Skeletal muscle tissue (tissue), 4 donors: ENCODE measurements around the gene SLC12A7. TPM values are rescaled to one million over a fixed set of nuclear protein-coding genes. Genes with fewer than 3 reads are reported as not detected.

Experiments
- H3K27ac ChIP-seq: one replicate; pipeline ENCODE4 v1.7.0; 2013; ENCODE audit warnings: mild to moderate bottlenecking, low read depth, low read length, inconsistent platforms
- H3K27me3 ChIP-seq, 3 donors: one replicate each; pipeline ENCODE4 v1.7.0; 2013; ENCODE audit warnings: low read length in 3 of 3; ENCODE audit not compliant: control insufficient read depth in 3 of 3, insufficient read depth in 3 of 3
- H3K36me3 ChIP-seq, 3 donors: one replicate each; pipeline ENCODE4 v1.7.0; 2013; ENCODE audit warnings: low read length in 3 of 3; ENCODE audit not compliant: control insufficient read depth in 3 of 3, insufficient read depth in 3 of 3
- H3K4me1 ChIP-seq, 3 donors: one replicate each; pipeline ENCODE4 v1.7.0; 2013; ENCODE audit warnings: low read length in 3 of 3, mild to moderate bottlenecking in 3 of 3; ENCODE audit not compliant: control insufficient read depth in 3 of 3, insufficient read depth in 3 of 3
- H3K4me3 ChIP-seq, 3 donors: one replicate each; pipeline ENCODE4 v1.7.0; 2013; ENCODE audit warnings: low read length in 3 of 3
- H3K9ac ChIP-seq, 3 donors: one replicate each; pipeline ENCODE4 v1.7.0; 2013; ENCODE audit warnings: low read length in 3 of 3, mild to moderate bottlenecking in 3 of 3, moderate library complexity in 2 of 3, low read depth in 1 of 3
- H3K9me3 ChIP-seq, 3 donors: one replicate each; pipeline ENCODE4 v1.7.0; 2013; ENCODE audit warnings: low read length in 3 of 3; ENCODE audit not compliant: control insufficient read depth in 3 of 3
- total RNA-seq: library from RNA; depleted of rRNA; stranded (reverse); fragments of >200 nt; gene quantifications from one replicate; pipeline ENCODE4 v1.2.3, GENCODE V29; 2014
- donor health status: Osteomylitis.

SLC12A7 gene
- total RNA-seq, 1 donor from 2014 or later, result 5.7 TPM

DNA sequence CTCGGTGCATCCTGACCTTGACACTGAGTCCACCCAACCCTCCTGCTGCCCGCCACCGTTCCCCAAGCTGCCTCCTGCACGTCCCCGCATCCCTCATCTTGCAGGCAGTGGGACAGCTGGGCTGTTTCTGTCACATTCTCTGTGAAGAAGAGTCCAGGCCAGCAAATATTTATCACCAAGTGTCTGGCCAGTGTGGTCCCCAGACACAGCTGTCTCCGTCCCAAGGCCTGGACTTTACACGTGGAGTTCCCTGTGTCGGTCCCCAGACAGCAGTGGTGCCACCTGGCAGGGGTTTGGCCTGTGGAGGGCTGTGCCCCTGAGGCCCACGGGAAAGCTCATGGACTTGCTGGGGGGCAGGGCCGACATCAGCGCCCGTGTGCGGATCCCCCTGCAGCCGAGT lies 9.2 kb upstream of the SLC12A7 start:
- Histone ChIP-seq H3K4me3 (no peak overlapping the region), H3K4me1 (peaks cover 42 to 47% (median 47%) of the 10 kb centered on the region in 3 donors), H3K27ac (no peak overlapping the region), H3K27me3 (peaks cover 19 to 41% (median 23%) of the 10 kb centered on the region in 3 donors), H3K9ac (no peak overlapping the region), H3K36me3 (no peaks in the 10 kb centered on the region), H3K9me3 (no peaks in the 10 kb centered on the region)

DNA sequence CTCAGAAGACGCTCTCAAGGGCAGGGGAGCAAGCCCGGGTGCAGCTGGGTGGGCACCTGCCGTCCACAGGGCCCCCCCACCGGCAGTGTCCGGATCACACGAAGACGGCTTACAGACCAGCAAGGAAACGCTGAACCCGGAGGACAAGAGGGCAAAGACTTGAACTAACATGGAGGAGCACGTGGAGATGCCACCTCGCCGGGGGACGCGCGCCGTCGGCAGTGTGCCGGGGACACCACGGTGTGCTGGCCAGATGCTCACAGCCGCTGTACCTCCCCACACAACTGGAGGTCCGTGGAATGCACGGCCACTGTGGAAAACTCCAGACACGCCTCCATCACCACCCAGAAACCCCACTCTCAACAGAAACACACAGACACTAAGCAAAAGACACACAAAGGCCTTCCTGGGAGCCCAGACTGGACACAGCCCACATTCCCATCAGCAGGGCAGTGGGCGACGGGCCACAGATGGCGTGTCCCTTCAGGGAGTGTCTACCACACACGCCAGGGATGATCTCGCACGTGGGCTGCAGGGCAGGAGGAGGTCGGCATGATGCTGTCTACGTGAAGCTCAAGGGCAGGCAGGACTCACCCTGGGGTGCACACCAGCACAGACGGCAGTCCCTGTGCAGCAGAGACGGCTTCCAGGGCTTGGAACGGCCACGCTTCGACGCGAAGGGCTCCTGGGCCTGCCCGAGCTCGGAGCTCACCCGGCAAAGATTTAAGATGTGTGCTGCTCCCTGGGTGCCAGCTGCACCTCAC lies 8.6 kb upstream of the SLC12A7 start:
- no peak overlapping the region for H3K9ac ChIP-seq
- no peak overlapping the region for H3K27ac ChIP-seq
- no peaks in the 10 kb centered on the region for H3K36me3 ChIP-seq
- no peaks in the 10 kb centered on the region for H3K9me3 ChIP-seq
- peaks cover 42 to 47% (median 45%) of the 10 kb centered on the region in 3 donors for H3K4me1 ChIP-seq
- no peak overlapping the region for H3K4me3 ChIP-seq
- H3K27me3 ChIP-seq, result peaks cover 19 to 41% (median 26%) of the 10 kb centered on the region in 3 donors

DNA sequence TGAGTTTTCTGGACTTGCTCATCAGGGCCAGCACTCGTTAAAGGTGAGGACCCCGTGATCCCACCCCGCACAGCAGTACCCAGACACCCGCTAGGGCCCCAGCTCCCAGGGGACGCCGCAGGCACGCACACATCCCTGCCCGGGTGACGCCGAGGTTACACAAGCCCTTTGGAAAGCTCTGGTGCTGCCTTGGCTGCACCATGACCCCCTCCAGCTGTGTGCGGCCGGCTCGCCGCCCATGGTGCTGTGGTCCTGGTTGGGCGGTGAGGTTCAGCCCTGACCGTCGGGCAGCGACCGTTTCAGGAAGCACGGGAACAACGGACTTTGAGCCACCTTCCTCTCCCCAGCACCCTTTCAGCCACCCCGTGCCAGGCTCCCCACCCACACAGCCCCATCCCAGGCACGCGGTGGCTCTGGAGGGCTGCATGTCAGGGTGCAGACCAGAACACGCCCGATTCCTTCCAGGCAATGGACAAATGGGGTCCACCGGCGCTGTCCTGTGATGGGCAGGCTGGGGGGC lies 7.5 kb upstream of the SLC12A7 start:
- H3K9me3 ChIP-seq, result no peaks in the 10 kb centered on the region
- no peaks in the 10 kb centered on the region for H3K36me3 ChIP-seq
- H3K4me1 ChIP-seq, result peaks cover 37 to 44% (median 39%) of the 10 kb centered on the region in 3 donors
- peak overlapping the region in 1 of 3 donors; percentile 8 for H3K9ac ChIP-seq
- no peak overlapping the region for H3K4me3 ChIP-seq
- peaks cover 19 to 36% (median 23%) of the 10 kb centered on the region in 3 donors for H3K27me3 ChIP-seq
- H3K27ac ChIP-seq, result no peak overlapping the region

DNA sequence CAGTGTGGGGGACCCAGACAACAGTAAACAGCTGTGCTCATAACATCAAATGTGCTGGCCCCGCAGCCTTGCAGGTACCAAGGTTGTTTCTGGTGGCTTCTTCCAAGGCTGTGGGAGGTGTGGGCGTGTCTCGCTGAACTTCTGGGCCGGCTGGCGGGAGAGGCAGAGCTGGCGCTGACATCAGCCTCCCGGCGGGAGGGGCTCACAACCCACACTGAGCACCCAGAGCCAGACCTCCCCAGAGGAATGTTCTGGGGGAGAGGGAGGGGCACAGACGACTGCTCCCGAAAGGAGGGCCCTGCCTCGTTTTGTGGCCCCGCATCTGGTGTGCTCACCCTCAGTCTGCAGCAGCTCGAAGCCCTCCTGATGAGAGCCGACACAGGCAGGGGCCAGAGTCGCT lies 6.9 kb upstream of the SLC12A7 start:
- Histone ChIP-seq H3K9me3 (no peaks in the 10 kb centered on the region), H3K36me3 (no peaks in the 10 kb centered on the region), H3K9ac (peak overlapping the region in 1 of 3 donors; percentile 36), H3K4me3 (peak overlapping the region in 1 of 3 donors; percentile 54), H3K27me3 (peaks cover 19 to 30% (median 21%) of the 10 kb centered on the region in 3 donors), H3K27ac (peak overlapping the region; percentile 63), H3K4me1 (peaks cover 31 to 43% (median 37%) of the 10 kb centered on the region in 3 donors)

DNA sequence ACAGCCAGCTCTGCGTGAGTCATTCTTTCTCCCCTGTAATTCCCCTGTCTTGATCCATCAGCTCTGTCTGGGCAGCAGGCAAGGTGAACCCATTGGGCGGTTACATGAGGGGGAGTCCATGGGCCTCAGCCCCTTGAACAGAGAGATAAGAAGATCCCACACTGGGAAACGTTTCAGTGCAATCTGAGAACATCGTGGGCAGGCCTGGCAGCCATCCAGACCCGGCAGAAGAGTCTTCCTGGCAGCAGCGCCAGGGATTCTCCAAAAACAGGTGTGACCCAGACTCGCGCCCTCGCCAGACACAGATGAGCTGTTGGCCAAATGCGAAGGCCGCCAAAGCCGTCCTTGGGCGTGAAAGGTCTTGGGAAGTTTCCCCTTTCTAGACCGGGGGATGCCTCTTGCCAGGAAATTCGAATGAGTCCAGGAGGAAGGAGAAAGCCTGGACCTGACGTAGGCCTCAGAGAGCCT lies 6.4 kb upstream of the SLC12A7 start:
- peaks cover 19 to 31% (median 21%) of the 10 kb centered on the region in 3 donors for H3K27me3 ChIP-seq
- H3K9me3 ChIP-seq, result no peaks in the 10 kb centered on the region
- peak overlapping the region in 1 of 3 donors; percentile 36 for H3K9ac ChIP-seq
- peak overlapping the region in 1 of 3 donors; percentile 54 for H3K4me3 ChIP-seq
- peak overlapping the region; percentile 63 for H3K27ac ChIP-seq
- H3K4me1 ChIP-seq, result peaks cover 30 to 46% (median 39%) of the 10 kb centered on the region in 3 donors
- no peaks in the 10 kb centered on the region for H3K36me3 ChIP-seq

DNA sequence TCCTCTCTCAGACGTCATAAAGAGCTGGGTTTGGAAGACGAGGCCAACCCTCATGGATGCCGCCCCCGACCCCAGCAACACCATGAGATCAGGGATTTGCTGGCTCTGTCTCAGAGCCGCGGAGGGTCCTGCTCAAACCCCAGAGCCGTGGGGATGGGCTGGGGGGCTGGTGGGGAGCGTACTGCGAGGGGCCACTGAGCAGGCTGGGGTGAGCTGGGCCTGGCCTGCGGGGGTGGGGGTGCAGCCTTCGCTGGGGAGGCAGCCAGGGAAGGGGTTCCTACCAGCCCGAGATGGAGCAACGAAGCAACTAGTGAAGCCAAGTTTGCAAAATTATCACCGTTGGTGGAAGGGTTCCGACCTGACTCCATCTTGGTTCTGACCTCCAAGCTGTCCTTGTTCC lies 5.1 kb upstream of the SLC12A7 start:
- Histone ChIP-seq H3K9ac (no peak overlapping the region), H3K27me3 (peaks cover 19 to 25% (median 24%) of the 10 kb centered on the region in 3 donors), H3K36me3 (no peaks in the 10 kb centered on the region), H3K9me3 (no peaks in the 10 kb centered on the region), H3K4me3 (no peak overlapping the region), H3K4me1 (peaks cover 34 to 47% (median 42%) of the 10 kb centered on the region in 3 donors), H3K27ac (no peak overlapping the region)

DNA sequence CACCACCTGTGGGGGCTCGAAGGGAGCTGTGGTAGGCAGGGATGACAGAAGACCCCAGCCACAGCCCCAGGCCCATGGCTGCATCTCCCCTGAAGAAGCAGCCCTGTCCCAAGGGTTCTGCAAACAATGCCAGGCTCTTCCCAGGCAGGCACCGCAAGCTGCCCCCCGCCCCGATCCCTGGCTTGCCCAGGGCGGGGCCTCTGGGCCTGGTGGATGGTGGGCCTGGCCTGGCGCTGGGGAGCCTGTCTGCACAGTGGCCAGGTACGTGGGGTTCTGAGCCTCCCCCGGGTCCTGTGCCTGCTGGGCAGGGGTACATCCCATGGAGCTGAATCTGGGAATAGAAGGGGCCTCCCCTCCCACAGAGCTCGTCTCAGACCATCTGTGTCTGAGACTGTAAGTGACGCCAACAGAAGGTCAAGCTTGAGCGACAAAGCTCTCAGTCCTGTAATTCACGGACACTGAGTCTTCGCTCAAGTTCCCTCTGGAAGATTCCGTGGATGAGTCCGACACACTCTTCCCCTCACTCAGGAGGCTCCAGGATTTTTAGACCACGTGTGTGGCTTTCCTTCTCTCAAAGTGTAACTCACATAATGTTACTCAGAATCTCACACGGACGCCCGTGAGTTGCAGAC lies 4.4 kb upstream of the SLC12A7 start:
- H3K9me3 ChIP-seq, result no peaks in the 10 kb centered on the region
- H3K27ac ChIP-seq, result no peak overlapping the region
- H3K9ac ChIP-seq, result no peak overlapping the region
- no peak overlapping the region for H3K4me3 ChIP-seq
- peaks cover 34 to 47% (median 39%) of the 10 kb centered on the region in 3 donors for H3K4me1 ChIP-seq
- peaks cover 13 to 20% (median 17%) of the 10 kb centered on the region in 3 donors for H3K27me3 ChIP-seq
- no peaks in the 10 kb centered on the region for H3K36me3 ChIP-seq

DNA sequence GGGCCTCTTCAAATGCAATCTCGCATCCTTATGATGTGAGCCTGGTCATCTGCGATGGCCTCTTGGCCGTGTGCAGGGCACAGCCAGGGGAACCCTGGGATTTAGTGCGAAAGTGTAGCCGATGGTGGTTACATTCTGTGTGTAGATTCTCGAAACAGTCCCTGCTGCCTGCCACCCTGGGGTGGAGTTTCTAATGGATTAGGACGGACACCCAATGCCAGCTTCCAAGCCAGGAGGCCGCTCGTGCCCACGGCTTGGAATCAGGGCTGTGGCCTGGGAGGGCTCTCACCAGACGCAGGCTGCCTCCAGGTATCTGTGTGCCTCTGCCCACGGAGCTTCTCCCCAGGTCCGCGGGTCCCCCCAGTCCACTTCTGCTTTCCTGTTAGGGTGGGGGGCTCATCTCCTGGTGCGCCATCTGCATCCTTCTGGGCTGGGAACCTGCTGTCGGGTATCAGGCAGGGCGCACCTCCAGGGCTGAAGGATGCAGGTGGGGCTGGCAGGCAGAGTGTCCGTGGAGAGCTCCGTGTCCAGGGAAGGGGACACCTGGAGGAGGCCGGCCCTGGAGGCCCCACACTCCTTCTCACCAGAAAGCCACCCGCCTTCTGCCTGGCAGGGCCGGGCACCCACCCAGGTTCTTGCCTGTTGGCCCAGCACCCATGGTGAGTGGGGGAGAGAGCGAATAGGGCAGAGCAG lies 3.4 kb upstream of the SLC12A7 start:
- H3K36me3 ChIP-seq, result no peaks in the 10 kb centered on the region
- peaks cover 34 to 44% (median 38%) of the 10 kb centered on the region in 3 donors for H3K4me1 ChIP-seq
- peaks cover 8 to 10% (median 8%) of the 10 kb centered on the region in 3 donors for H3K27me3 ChIP-seq

DNA sequence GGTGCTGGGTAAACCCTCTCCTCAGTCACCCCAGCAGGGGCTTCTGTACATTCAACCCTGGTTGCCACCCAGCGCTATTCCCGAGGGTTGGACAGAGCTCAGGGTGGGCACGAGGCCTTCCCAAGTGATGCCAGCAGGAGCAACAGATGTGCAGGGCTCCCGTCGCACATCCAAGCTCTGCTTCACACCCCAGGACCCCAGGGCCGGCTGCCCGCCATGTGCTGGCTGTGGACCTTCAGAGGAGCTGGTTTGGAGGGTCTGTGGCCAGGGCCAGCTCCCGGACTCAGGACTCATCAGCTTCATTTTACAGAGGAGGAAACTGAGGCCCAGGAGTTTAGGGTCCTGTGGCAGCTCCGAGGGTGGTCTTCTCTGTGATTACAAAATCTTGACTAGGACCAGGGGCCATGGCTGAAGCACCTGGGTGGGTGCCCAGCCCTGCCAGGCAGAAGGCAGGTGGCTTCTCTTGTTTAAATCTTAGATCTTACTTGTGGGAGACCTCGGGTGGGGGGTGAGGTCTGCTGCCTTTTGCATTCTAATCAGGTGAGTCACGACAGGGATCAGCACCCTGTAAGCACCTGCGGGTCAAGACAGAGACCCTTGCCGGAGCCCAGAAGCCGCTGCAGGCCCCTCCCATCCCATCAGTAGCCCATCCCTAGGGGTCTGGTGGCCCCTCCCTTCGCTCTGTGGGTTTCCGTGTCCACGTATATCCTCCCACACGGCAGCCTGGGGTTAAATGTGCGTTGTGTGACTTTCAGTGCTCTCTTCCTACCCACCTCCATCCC lies 2.1 kb upstream of the SLC12A7 start:
- Histone ChIP-seq H3K4me1 (peaks cover 31 to 37% (median 34%) of the 10 kb centered on the region in 3 donors), H3K9me3 (no peaks in the 10 kb centered on the region), H3K27me3 (peaks cover 0 to 9% (median 5%) of the 10 kb centered on the region in 3 donors), H3K9ac (no peak overlapping the region), H3K27ac (no peak overlapping the region), H3K36me3 (no peaks in the 10 kb centered on the region), H3K4me3 (no peak overlapping the region)

More for the DNA sequence above, 3.4 kb upstream of the SLC12A7 start:
- no peak overlapping the region for H3K9ac ChIP-seq
- H3K27ac ChIP-seq, result no peak overlapping the region
- H3K4me3 ChIP-seq, result no peak overlapping the region
- no peaks in the 10 kb centered on the region for H3K9me3 ChIP-seq
